ENCODE results near the gene STOX1.

DNA sequence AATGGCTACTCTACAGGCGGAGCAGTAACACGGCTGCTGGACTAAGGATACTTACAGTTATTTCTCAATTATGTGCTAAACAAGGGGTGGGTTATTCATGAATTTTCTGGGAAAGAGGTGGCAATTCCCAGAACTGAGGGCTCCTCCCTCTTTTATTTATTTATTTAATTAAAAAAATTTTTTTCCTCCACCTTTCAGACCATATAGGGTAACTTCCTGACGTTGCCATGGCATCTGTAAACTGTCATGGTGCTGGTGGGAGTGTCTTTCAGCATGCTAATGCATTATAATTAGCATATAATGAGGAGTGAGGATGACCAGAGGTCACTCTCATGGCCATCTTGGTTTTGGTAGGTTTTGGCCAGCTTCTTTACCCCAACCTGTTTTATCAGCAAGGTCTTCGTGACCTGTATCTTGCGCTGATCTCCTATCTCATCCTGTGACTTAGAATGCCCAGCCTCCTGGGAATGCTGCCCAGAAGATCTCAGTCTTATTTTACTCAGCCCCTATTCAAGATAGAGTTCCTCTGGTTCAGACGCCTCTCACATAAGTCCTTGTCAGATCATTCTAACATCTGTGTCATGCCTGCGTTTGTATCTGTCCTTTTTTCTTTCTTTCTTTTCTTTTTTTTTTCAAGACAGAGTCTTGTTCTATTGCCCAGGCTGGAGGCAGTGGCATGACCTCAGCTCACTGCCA is 15.9 kb upstream of the STOX1 start:
- TF ChIP-seq ZFP1 (CRISPR knock-in tag; IDR thresholded peaks at IDR 0.05) (no peak), CTCF (CRISPR knock-in tag; IDR thresholded peaks at IDR 0.05) (no peak), ZNF460 (CRISPR knock-in tag; IDR thresholded peaks at IDR 0.05; ENCODE audit: borderline replicate concordance) (no peak), SMC3 (IDR thresholded peaks at IDR 0.05; ENCODE audit: low read length) (no peak), MAX (IDR thresholded peaks at IDR 0.05) (no peak), ZNF768 (CRISPR knock-in tag; IDR thresholded peaks at IDR 0.05) (no peak), NR2C2 (CRISPR knock-in tag; IDR thresholded peaks at IDR 0.05; ENCODE audit: borderline replicate concordance) (no peak), HNRNPK (IDR thresholded peaks at IDR 0.05; ENCODE audit: low read depth, low read length, poor library complexity, severe bottlenecking) (no peak), NFKBIZ (CRISPR knock-in tag; IDR thresholded peaks at IDR 0.05) (no peak), POLR2A (IDR thresholded peaks at IDR 0.05; ENCODE audit: insufficient read depth in 1 of 2, low read depth in 2 of 2, low read length in 2 of 2) (no peak), AKAP8 (CRISPR knock-in tag; IDR thresholded peaks at IDR 0.05) (no peak)
